Stimulated activated CD8-positive, alpha-beta memory T cell treated with anti-CD3 and anti-CD28 coated beads, Interleukin-15, amount 100 ng/mL, for 1 hour (primary cell): Measurements from ENCODE around the gene VSIG10L2.
"Not testable (repeated sequence)": the region's sequence is repeated elsewhere in the genome, so short reads cannot be mapped to it uniquely, and the experiment has no call there.

ENCODE experiments used
- DNase-seq: peaks from one replicate; pipeline ENCODE4 v3.0.0-alpha.2; 2020; ENCODE audit warnings: low read depth

VSIG10L2 gene

DNA sequence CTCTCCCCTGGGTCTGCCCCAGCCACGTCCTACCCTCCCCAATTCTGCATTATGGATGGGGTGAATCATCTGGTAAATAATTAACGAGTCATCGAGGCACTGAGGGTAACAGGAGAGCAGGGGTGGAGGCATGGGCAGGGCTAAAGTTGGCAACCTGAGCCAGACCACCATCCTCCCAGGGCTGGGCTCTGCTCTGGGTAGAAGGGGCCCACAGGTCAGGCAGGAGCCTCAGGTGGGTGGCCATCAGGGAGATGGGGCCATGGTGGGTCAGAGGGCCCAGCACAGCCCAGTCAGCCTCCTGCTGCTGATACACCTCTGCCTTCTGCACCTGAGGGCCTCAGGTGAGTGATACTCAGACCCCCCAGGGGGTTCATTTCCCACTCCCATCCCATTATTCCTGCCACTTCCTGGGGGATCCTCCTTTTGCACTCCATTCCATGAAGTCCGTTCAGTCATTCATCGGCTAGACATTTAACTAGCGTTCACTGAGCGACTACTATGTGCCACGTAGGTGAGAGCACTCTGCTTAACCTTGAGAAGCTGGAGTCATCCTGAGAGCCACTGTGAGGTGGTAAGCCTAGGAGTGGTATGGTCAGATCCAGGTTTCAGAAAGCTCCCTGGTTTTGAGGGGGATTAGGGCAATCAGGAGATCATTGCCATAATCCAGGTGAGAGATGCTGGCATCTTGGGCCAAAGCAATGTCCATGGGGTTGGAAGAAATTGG is at the start of gene VSIG10L2:
Gene VSIG10L2, plus strand, starts transcription at position 248 of the 724 bp plus-strand sequence. Its CDS starts 12 bp downstream, at position 260.
- DNase-seq = no peak

DNA sequence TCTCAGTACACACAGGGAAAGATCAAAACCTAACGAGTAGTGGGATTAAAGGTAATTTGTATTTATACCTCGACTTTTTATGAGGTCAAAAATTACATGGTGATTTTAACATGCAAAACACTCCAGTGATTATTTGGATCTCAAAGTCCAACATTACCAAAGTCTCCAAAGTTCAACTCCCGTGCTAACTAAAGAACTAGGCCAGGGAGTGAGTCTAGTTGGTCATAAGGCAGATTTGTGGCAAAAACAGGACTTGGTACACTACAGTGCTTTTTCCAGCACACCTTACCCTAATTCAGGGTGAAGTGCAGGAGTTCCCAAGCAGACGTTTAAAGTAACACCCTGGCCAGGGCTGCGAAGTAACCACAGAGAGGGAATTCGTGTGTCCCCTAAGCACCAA is 44.0 kb upstream of the VSIG10L2 start:
- DNase-seq = no peak

DNA sequence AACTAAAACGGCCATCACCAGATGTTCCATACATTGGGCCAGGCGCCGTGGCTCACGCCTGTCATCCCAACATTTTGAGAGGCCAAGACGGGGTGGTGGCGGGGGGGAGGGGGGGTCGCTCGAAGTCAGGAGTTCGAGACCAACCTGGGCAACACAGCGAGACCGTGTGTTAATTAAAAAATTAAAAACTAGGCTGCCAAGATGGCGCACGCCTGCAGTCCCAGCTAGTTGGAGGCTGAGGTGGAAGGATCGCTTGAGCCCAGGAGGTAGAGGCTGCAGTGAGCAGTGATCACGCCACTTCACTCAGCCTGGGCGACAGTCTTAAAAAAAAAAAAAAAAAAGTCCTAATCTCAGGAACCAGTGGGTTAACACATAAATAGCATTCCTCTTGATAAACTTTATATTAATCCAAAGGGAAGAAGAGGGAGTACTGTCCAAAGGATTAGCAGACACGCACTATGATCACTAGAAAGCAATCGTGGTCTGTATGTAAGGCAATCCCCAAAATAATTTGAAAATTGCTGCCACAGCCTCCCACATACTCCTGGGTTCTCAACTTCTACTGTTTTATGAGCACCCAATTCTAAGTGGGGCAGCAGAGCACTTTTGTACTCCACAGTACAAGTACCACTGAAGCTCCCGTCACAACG is 43.4 kb upstream of the VSIG10L2 start:
- DNase-seq = no peak

DNA sequence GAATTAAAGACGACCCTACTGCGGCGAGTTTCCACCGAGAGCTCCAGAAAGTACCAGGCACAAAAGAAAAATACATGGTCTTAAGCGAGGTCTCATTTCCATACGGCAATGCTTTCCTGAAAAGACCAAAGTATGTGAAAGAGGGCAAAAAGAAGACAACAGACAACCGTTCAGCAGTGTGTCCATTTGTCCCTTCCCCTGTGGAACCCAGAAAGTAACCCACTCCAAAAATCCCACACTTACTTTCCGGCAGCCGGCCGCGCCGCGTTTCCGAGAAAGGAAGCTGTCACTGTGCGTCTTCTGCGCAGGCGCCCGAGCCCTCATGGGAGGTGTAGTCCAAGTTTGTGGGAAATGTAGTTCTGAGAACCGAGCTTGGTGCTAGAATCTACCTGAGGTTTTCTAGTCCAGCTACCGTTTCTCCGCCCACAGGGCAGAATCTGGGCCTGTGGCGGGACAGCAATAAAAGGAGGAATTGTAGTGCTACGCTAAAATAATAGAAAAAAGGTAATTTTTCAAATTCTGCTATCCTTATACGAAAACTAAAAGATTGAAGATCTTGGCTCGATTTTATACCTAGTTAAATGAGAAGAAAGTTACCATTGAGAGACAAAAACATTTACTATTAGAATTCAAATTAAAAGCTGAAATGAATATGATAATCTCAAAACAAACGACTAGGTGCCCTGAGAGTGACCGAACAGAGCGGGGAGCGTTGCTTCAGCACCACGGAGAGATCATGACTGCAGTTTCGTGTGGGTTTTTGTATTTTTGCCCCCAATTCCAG is 42.7 kb upstream of the VSIG10L2 start, which contains the start of gene PUS3:
Gene PUS3, minus strand, starts transcription at position 280 of the 784 bp plus-strand sequence. CDS start 6,922 bp downstream, outside the sequence.
- DNase-seq = peak; percentile 74

DNA sequence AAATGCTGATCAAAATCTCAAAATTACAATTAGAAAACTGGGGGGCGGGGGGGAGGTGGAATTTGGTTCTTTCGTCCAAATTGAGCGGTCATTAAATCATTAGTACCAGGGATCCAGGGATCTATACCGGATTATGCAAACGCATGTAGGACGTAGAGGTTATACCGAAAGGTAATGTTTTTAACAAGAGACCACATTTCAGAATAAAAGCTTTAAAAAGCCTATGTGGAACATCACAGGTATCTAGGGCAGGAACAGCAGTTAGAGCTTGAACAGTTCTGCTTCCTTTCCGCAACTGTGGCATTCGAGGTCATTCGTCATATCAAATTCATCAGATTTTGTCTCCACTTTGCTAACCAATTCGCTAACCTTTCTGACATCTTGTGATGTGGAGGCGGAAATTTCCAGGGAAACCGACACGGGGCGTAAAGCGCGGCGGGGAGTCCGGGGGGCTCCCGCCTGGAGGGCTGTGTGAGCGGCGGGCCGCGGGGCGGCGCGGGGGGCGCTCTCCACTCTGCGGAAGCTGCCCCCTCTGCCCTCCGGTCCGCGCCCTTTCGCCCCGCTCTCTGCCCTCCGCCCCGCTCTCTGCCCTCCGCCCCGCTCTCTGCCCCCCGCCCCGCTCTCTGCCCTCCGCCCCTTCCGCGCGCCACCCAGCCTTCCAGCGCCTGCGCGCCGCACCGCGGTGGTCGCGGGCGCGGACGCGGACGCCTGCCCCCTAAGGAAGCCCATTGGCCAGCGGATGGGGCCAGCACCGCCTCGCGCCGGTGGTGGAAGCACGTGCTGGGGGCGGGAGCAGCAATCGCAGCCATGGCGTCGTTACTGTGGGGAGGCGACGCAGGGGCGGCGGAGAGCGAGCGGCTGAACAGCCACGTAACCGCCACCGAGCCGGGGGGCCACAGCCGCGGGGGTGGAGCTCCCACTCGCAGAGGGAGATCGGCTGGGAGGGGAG is 41.9 kb upstream of the VSIG10L2 start, which contains the start of gene DDX25:
Gene DDX25, plus strand, starts transcription at position 798 of the 949 bp plus-strand sequence. Its CDS starts 10 bp downstream, at position 808.
- DNase-seq = no peak

DNA sequence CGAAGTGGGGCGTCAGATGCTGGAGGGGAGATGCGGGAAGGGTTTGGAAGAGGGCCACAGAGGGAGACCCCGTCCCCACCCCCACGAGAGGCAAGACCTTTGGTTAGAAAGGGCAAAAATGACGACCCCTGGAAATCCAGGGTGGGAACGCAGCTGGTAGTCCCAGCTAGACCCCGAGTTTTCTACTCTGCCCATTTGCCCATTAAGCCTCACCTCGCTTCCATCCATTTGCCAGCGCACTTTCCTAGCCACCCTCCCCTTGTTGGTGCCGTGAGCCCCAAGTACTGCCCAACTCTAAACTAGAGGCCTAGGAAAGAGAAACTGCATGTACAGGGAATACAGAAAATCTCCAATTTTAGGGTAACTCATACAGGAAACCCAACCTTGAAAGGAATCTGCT is 41.2 kb upstream of the VSIG10L2 start:
- DNase-seq = no peak

DNA sequence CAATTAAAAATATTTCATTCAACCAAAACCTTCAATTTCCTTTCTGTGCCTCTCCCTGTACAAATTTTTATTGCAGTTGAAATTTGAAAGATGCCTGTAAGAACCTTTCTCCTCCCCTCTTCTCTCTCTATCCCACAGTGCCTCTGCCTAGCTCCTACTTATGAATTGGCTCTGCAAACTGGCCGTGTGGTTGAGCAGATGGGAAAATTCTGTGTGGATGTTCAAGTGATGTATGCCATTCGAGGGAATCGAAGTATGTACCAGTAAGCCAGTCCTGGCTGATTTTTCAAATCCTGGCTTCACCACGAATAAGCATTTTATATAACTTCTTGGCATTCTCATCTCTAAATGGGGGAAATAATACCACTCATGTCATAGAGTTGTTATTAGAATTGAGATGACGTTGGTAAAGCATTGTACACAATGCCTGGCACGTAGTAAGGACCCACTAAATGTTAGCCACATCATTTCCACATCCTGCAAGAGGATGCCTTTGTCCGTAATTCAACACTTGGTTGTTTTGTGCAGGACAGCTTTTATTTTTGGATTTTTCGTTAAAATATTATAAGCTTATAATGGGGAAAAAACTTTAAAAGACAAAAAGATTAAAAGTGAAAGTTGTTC is 35.5 kb upstream of the VSIG10L2 start:
- DNase-seq = no peak

DNA sequence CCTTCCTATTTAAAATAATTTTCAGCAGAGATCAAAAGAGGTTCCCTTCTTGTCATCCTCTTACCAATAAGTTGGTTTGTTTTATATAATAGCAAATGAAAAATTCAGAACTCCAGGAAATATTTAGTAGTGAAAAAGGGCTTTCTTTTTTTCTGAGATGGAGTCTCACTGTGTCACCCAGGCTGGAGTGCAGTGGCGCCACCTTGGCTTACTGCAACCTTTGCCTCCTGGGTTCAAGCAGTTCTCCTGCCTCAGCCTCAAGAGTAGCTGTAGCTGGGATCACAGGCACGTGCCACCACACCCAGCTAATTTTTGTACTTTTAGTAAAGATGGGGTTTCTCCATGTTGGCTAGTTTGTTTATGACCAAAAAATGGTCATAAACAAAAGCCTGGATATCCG is 31.2 kb upstream of the VSIG10L2 start:
- not testable (repeated sequence) for DNase-seq

DNA sequence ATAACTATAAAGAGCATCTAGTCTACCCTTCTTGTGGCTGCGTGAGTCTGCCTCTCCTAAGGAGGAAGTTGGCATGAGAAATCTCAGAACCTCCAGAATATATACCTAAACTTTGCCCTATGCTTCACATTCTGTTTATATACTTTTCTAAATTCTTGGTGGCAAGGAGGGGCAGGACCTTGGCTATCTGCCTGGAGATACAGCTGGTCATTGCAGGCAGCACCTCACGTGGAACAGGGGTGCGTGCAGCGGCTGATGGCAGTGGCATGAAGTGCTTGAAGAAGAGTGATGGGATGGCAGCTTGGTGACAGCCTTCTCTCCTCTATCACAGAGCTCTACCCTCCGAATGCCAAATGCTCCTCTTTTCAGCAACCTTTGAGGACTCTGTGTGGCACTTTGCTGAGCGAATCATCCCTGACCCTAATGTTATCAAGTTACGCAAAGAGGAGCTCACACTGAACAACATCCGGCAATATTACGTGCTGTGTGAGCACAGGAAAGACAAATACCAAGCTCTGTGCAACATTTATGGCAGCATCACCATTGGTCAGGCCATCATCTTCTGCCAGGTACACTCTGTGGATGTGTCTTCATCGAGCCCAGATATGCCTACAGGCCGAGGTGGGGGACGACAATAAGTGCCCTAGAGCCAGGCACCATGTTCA is 29.0 kb upstream of the VSIG10L2 start:
- no peak for DNase-seq

DNA sequence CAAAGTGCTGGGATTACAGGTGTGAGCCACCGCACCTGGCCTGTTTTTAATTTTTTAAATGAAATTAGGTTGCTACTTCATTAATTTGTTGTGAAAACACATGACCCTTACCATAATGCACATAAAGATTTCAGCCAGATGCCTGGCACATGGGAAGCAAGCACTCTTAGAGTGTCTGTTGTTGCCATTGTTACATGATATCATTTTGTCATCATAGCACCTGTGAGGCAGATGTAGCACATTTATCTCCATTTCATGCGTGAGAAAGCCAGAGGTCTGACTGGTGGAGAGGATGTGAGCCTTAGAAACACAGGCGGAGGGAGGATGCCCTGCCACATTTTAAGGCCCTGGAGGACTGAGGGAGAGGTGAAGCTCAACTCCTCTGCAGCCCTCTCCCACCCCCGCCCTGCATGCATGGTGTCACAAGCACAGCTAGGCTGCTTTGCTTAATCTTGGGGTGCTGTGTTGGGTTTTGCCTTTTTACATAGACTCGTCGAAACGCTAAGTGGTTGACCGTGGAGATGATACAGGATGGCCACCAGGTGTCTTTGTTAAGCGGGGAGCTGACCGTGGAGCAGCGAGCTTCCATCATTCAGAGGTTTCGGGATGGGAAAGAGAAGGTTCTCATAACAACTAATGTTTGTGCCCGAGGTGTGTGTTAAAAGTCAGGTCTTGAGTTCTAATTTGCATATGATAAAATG is 27.6 kb upstream of the VSIG10L2 start:
- DNase-seq = no peak

DNA sequence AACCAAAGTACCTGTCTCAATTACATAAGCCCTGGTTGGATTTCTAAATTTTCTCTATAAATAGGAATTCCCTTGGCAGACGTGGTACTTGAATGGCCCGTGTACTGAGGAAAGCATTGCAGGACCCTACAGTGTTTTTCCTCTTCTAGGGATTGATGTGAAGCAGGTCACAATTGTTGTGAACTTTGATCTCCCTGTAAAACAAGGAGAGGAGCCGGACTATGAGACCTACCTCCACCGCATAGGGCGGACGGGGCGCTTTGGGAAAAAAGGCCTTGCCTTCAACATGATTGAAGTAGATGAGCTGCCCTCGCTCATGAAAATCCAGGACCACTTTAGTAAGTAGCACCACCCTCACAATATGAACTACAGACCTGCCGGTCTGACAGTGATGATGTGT is 24.8 kb upstream of the VSIG10L2 start:
- DNase-seq = no peak

DNA sequence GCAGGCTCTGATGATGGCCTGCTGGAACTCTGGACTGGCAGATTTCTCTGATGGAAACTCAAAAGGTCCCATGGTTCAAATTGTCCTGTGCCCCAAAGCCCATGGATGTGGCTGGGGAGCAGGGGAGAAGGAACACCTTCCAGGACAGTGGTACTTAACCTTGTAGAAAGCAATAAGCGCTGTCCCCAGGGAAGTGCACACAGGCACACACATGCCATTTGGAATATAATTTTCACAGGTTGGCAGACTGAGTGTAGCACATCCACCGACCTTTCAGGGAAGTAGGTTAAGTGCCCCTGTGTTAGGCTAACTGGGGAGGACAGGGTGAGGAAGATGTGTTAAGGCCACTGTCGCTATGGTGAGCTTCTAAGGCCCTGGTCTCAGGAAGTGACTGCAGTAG is 23.7 kb upstream of the VSIG10L2 start:
- no peak for DNase-seq

DNA sequence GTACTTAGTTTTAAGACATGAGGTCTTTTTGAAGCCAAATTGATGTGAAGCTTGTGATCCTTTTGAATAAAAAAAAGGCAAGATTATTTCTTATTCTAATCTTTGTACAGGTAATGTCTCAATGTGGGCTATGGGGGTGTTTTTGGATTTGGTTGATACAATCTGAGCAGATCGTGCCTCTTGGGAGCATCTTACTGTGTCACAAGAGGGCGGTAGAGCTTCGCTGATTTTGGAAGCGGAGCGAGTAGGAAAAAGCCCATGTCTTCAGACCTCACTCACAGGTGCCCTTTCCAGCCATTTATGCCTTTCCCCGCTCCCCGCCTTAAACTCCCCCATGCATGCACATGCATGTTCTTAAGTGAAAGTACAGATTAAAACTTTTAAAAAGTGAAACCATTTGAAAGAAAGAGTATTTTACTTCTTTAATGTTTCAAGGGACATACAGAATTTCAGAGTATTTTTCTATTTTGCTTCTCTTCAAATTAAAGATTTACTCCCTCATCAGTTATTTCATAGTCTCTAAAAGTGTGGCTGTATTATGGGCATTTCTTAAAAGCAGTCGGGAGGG is 22.7 kb upstream of the VSIG10L2 start:
- peak; percentile 37 for DNase-seq

DNA sequence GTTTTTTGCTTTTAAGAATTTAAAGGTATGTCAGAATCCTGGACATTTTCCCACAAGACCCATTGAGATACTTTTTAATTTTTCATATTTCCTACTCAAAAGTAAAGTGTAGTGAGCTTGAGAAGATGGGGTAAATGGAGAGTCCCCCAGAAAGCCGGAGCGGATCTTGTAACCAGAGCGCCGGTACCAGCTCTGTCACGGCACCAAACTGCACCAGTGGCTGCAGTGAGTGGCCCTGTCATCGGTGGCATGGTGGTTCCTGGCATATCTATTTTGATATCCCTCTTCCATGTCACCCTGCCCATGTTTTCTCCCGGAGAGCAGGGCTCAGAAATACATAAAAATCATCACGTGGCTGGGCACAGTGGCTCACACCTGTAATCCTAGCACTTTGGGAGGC is 22.2 kb upstream of the VSIG10L2 start:
- no peak for DNase-seq

DNA sequence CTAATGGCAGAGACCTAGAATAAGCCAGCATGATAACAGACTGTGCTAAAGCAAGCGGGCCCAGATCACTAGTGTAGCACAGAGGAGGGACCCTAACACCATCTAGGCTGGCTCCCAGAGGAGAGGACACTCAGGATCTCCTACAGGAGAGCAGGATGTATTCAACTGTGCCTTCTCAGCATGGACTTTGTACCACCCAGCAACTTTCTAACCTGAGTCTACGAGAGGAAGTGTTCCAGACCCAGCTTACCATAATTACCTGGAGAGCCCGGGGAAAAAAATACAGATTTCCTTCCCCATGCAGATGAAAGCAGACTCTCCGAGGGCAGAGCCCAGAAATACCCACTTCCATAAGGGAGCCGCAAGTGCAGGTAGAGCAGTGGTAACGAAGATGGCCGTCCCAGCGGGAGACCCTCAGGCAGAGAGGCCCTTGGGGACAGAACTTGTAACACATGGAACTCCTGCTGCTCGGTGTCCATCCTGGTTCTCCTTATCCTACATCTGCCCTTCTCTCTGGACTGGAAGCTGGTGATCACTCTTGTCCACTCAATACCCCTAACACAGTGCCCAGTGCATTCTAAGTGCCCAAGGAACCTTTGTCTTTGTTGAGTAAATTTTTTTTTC is 21.3 kb upstream of the VSIG10L2 start:
- no peak for DNase-seq

DNA sequence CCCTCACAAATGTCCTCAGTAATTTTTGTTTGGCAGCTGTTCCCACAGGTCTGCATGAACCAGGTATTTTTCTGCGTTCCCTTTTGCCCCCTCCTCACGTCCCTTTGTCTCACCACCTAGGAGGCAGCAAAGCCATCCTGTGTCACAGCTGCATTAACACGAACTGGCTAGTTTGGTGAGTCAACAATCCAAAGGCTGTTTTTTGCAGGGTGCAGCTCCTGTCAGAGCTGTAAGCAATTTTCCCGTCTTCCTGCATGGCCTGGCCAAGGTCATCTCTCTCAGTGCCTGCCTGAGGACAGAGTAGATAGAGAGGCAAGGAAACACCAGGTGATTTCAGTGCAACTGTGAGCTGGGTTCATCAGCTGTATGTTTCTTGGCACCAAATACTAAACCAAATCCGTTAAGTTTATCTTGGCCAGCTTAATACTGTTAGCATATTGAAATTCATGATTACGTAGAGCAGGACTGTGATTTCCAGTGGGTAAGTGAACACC is 20.6 kb upstream of the VSIG10L2 start:
- DNase-seq = no peak

DNA sequence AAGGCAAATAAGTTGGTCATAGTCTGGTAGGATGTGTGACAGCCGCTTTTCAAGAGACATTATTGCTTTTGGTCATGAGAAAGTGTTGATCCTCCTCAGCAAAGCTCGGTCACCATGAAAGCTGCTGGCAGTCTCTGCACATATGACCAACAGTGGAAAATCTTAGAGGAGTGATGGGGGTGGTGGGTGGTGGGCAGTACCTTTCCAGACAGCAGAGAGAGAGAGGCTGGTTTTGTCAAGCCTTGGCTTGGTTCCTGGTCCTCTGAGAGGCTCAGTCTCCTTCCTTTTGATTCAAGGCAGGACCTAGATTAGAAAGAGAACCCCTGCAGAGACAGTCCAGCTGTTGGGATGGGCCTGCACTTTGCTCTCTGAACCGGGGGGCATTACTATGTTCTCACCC is 20.0 kb upstream of the VSIG10L2 start:
- no peak for DNase-seq

DNA sequence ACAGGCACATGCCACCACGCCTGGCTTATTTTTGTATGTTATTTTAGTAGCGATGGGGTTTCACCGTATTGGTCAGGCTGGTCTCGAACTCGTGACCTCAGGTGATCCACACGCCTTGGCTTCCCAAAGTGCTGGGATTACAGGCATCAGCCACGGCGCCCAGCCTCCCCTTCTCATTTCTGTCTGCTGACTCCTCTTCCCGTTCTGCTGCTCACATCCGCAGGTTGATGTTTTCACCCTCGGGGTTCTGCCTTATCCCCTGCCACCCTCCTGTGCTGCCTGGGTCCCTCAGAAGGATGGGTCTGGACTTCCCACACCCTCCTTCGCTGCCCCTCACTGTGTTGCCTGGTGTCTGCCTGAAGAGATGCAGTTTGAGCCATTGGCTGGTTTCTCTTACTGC is 19.2 kb upstream of the VSIG10L2 start:
- no peak for DNase-seq
